ENCODE results near the gene ZNF574. TPM values are rescaled to one million over a fixed set of nuclear protein-coding genes. Genes with fewer than 3 reads are reported as not detected.
A peak's percentile ranks its signal among the peaks of the same experiment; 100 is the strongest.

Gene ZNF574
- total and polyA plus RNA-seq, 2 of the 8 experiments (the other 6 are each of a cell fraction or from before 2014, with no cell fraction given) = 27.0 to 38.8 TPM

- H3K4me1 ChIP-seq (replicated peaks in 1 of 4; ENCODE audit: control insufficient read depth in 3 of 4, insufficient read depth in 4 of 4, low read length in 3 of 4) = peaks cover 0 to 18% (median 6%) of the 10 kb centered on the region in 4 experiments; a peak in 6 of 7 replicates
- H4K91ac ChIP-seq (replicated peaks; ENCODE audit: insufficient read length, low read length) = no peak overlapping the region
- CTCF ChIA-PET (ENCODE audit: partially characterized antibody) = interaction anchor here (0.7 to 2.7 kb wide), 3 partner anchors 39 to 44 kb away, joined by 3 to 9 read pairs (median 3); no protein-coding TSS in a partner anchor
- no peak overlapping the region for H3K27ac ChIP-seq (ENCODE audit: low read depth, low read length)
- H3K4me3 ChIP-seq (ENCODE audit: extremely low read depth in 1 of 4, insufficient read depth in 2 of 4, low read depth in 3 of 4, low read length in 4 of 4) = peak overlapping the region in 1 of 4 experiments; percentile 83; a peak in 2 of 8 replicates
- H3K79me1 ChIP-seq (ENCODE audit: low read depth, low read length) = peaks cover 14% of the 10 kb centered on the region
- peak overlapping the region; percentile 10; the same call in 1 of the 2 replicates for H2AK5ac ChIP-seq (ENCODE audit: low read depth, low read length)
- peaks cover 2 to 14% of the 10 kb centered on the region in 2 experiments for H4K20me1 ChIP-seq (replicated peaks in 1 of 2; ENCODE audit: control insufficient read depth in 1 of 2, insufficient read depth in 2 of 2, low read length in 2 of 2)
- no peak for FAIRE-seq
- peaks cover 15% of the 10 kb centered on the region; the same call in 1 of the 2 replicates for H3K23me2 ChIP-seq (ENCODE audit: low read depth, low read length)
- no peak overlapping the region for H2AFZ ChIP-seq (ENCODE audit: low read length)
- H4K5ac ChIP-seq (ENCODE audit: insufficient read length, low read depth, low read length) = no peak overlapping the region
- 88% methylated on average over 6 of the region's 6 CpGs; no CpG with 5 or more reads in 1 of the 2 experiments for WGBS, 2 experiments (ENCODE audit: extremely low coverage in 1 of 2, insufficient coverage in 1 of 2, insufficient read length in 1 of 2, insufficient replicate concordance in 2 of 2, low coverage in 1 of 2, low lambda C conversion rate in 2 of 2, missing lambda C conversion rate in 1 of 2)
- H2BK20ac ChIP-seq (ENCODE audit: low read length) = no peak overlapping the region
- H2BK5ac ChIP-seq (ENCODE audit: low read depth, low read length) = peak overlapping the region; percentile 66; the same call in 1 of the 2 replicates
- no peak overlapping the region for H3K23ac ChIP-seq (ENCODE audit: insufficient read length)
- no peaks in the 10 kb centered on the region for H3K9me3 ChIP-seq (ENCODE audit: insufficient read depth in 2 of 2, low read depth in 1 of 2, low read length in 1 of 2)
- H3K9ac ChIP-seq (replicated peaks in 1 of 4; ENCODE audit: extremely low read depth in 1 of 4, low read depth in 3 of 4, low read length in 3 of 4) = no peak overlapping the region
- no peak overlapping the region for H4K8ac ChIP-seq (ENCODE audit: extremely low read depth, insufficient read depth, low read length)
- H3K36me3 ChIP-seq (ENCODE audit: control insufficient read depth in 2 of 4, insufficient read depth in 4 of 4, low read length in 3 of 4) = peaks cover 8 to 32% (median 23%) of the 10 kb centered on the region in 4 experiments; a peak in 7 of 8 replicates
- H3K4me2 ChIP-seq (ENCODE audit: insufficient read depth in 1 of 2, low read depth in 2 of 2, low read length in 2 of 2) = peak overlapping the region; percentile 95 to 98; a peak in 2 of 4 replicates
- no peak overlapping the region for H2BK120ac ChIP-seq (replicated peaks; ENCODE audit: low read depth, low read length)
- no peak for TF ChIP-seq SP2 (IDR thresholded peaks at IDR 0.05; ENCODE audit: low read length)
- H3K79me2 ChIP-seq (ENCODE audit: control insufficient read depth in 1 of 2, insufficient read depth in 2 of 2, low read length in 2 of 2) = peaks cover 0 to 23% of the 10 kb centered on the region in 2 experiments; a peak in 2 of 4 replicates
- no peaks in the 10 kb centered on the region for H3K27me3 ChIP-seq (replicated peaks in 1 of 4; ENCODE audit: control insufficient read depth in 3 of 4, extremely low read depth in 1 of 4, insufficient read depth in 3 of 4, low read length in 3 of 4)
- POLR2A ChIA-PET (ENCODE audit: partially characterized antibody) = interaction anchor here (0.7 to 1.8 kb wide), 3 partner anchors 9 to 64 kb away, joined by 3 to 6 read pairs (median 5); partner anchors contain the start of gene ZNF574
- no peak overlapping the region for H3K18ac ChIP-seq (ENCODE audit: extremely low read depth, low read length)
- no peak overlapping the region for H3K14ac ChIP-seq (ENCODE audit: insufficient read length)
- no peak overlapping the region for H3K4ac ChIP-seq (replicated peaks; ENCODE audit: insufficient read length, low read depth, low read length)
- 0 out of 2 replicates have a peak overlapping the region, but pooled peaks have one; percentile 68 for H2BK12ac ChIP-seq (ENCODE audit: low read depth, low read length)
- no peak overlapping the region for H2BK15ac ChIP-seq (ENCODE audit: low read length)
- no peak for DNase-seq (ENCODE audit: low read depth in 1 of 2, low spot score in 2 of 2)
- no peak overlapping the region for H3K56ac ChIP-seq (replicated peaks; ENCODE audit: insufficient read length, low read depth, low read length)
Observed at GRCh38 chr19:42067315-42067888, 8.6 kb upstream of the ZNF574 start.
